Astrocyte (in vitro differentiated cells and primary cell): ENCODE results near the gene FAM227B.

Experiments used
- CTCF ChIP-seq: IDR thresholded peaks from 2 replicates; pipeline ENCODE4 v1.5.1; 2011; ENCODE audit warnings: low read depth, mild to moderate bottlenecking, inconsistent platforms, low read length, moderate library complexity; ENCODE audit not compliant: insufficient read depth
- EZH2 ChIP-seq: IDR thresholded peaks from 2 replicates; pipeline ENCODE4 v1.6.1; 2012; ENCODE audit warnings: mild to moderate bottlenecking, low read length, inconsistent platforms; ENCODE audit not compliant: insufficient read depth

GRCh38 chr15:49452595-49452994, 168.0 kb downstream of the FAM227B start:
- TF ChIP-seq CTCF, result no peak
- no peak for TF ChIP-seq EZH2
